Neural progenitor cell (in vitro differentiated cells): ENCODE results near the gene SMYD3.

Experiments
- CTCF ChIP-seq: fragments of 200-600 bp; sonication (generic); IDR thresholded peaks from 2 replicates; pipeline ENCODE4 v1.5.1; 2017; ENCODE audit warnings: antibody characterized with exemption, mild to moderate bottlenecking
- EZH2phosphoT487 ChIP-seq: fragments of 200-600 bp; sonication (generic); IDR thresholded peaks from 2 replicates; pipeline ENCODE4 v1.6.1; 2017; ENCODE audit warnings: antibody characterized with exemption

GRCh38 chr1:246516126-246516525, 9.0 kb upstream of the SMYD3 start:
- TF ChIP-seq EZH2phosphoT487 (no peak), CTCF (no peak)
